Activated naive CD4-positive, alpha-beta T cell treated with anti-CD3 and anti-CD28 coated beads, Interleukin-2, amount 50 U/mL, for 72 hours (primary cell): ENCODE data around the gene CHST12. TPM values are rescaled to one million over a fixed set of nuclear protein-coding genes. Genes with fewer than 3 reads are reported as not detected.
A peak's percentile ranks its signal among the peaks of the same experiment; 100 is the strongest.

Source experiments
- ATAC-seq, 2 donors: fragments of 150-1000 bp; cut with Tn5 transposase; 2 replicates each; pipeline ENCODE4 v1.10.0; 2021; ENCODE audit warnings: mild to moderate bottlenecking in 2 of 2, moderate library complexity in 2 of 2
- DNase-seq, 2 donors: peaks; one replicate each; pipeline ENCODE4 v3.0.0; 2021 to 2022; ENCODE audit warnings: low spot score in 2 of 2
- H3K27ac Mint-ChIP-seq, 2 donors: one replicate each; pipeline ENCODE4 v1.8.0; 2022; ENCODE audit warnings: mild to moderate bottlenecking in 2 of 2, mixed read lengths in 2 of 2
- H3K36me3 Mint-ChIP-seq, 2 donors: one replicate each; pipeline ENCODE4 v1.8.0; 2022; ENCODE audit warnings: mixed read lengths in 2 of 2
- H3K9me3 Mint-ChIP-seq, 2 donors: one replicate each; pipeline ENCODE4 v1.8.0; 2022; ENCODE audit warnings: mixed read lengths in 2 of 2
- total RNA-seq, 2 donors: library from RNA; stranded (reverse); gene quantifications; one replicate each; pipeline ENCODE4 v1.2.3, GENCODE V29; 2022

The CHST12 gene
- total RNA-seq, 2 donors from 2014 or later = 1.3 to 2.6 TPM

- DNase-seq (no peak), ATAC-seq (no peak)
- Mint-ChIP-seq H3K27ac (no peak overlapping the region), H3K36me3 (no peaks in the 10 kb centered on the region), H3K9me3 (no peaks in the 10 kb centered on the region)
Observed at GRCh38 chr7:2475678-2476015, 72.2 kb downstream of the CHST12 start.

GRCh38 chr7:2476298-2476697 is 72.9 kb downstream of the CHST12 start, which contains the start of gene GRIFIN:
Gene GRIFIN (minus strand): TSS chr7:2476398. CDS start chr7:2476383, 15 bp downstream.
- ATAC-seq (no peak), DNase-seq (no peak)
- H3K9me3 Mint-ChIP-seq = no peaks in the 10 kb centered on the region
- no peak within 1 kb of the TSS for H3K27ac Mint-ChIP-seq
- H3K36me3 Mint-ChIP-seq = no peaks in the 10 kb centered on the region

DNA sequence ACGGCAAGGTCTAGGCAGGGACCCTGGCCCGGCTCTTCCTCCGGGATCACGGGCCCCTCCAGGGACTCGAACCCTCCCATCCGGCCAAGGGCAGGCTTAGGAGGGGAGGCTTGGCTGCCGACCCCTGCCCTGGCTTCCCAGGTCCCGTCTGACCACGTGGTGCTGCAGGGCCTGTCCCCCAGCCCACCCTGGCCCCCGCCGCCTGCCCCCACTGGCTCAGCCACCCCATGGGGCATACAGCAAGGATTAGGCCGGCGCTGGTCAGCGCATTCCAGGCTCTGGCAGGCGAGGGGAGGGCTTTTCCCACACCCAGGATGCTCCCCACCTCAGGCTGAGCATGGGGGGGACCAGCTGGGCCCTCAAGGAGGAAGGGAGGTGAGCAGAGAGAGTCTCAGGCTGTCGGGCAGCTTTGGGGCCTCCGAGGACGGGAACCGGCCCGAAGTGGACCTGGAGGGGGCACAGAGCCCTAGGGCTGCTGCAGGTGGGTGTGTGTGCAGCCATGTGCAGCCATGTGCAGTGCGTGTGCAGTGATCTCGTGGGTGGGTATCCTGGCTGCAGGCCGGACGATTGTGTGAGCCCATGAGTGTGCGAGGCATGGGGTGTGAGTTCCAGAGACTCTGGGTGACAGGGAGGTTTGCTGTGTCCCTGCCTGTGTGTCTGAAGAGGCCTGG is 73.5 kb downstream of the CHST12 start:
- ATAC-seq (peak in 1 of 2 donors; percentile 3), DNase-seq (no peak)
- no peaks in the 10 kb centered on the region for H3K36me3 Mint-ChIP-seq
- H3K9me3 Mint-ChIP-seq = no peaks in the 10 kb centered on the region
- no peak overlapping the region for H3K27ac Mint-ChIP-seq

DNA sequence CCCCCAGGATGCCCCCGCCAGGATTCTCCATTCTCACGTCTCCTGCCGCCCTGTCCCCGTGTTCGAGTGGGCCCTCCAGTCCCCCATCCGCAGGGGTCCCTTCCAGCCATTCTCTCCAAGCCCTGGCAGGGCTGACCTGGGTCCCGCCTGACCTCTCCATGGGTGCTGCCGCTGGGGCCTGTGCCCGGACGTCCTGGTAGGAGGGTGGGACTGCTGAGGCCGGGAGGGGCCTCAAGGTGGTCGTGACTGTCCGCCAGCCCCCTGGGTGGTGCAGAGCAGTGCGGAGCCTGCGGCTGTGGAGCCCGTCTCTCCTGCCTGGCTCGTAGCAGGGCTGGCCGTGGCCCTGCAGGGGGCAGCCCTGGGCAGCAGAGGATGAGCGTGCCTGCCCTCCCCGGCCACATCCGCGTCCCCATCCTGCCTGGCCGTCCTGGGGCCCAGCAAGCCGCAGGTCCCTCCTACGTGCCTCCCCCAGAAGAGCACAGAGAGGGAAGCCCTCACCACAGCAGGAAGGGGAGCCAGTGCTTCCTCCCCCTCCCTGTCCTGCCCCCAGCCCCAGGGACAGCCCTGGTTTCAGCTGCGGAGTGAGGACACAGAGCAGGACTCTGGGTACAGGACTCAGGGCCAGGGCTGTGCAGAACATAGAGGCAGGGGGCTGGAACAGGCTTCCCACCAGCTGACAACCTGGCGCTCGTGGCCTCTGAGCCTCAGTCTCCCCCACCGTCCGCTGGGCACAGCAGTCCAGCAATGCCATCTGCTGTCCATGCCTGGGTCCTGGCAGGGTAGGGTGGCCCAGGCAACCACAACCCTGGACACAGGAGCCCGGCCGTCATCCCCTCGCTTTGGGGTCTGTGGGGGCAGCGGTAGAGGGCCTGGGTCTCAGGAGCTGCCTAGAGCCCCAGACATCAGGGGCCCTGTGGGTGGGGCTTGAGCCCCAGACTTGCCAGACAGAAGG is 74.3 kb downstream of the CHST12 start:
- Mint-ChIP-seq H3K36me3 (peaks cover 0 to 1% of the 10 kb centered on the region in 2 donors), H3K27ac (no peak overlapping the region), H3K9me3 (no peaks in the 10 kb centered on the region)
- ATAC-seq (peak; percentile 97 to 98), DNase-seq (peak; percentile 66 to 78)

- ATAC-seq = no peak
- H3K9me3 Mint-ChIP-seq = no peaks in the 10 kb centered on the region
- DNase-seq = no peak
- H3K36me3 Mint-ChIP-seq = peaks cover 0 to 6% of the 10 kb centered on the region in 2 donors
- no peak overlapping the region for H3K27ac Mint-ChIP-seq
Observed at GRCh38 chr7:2478399-2478785, 75.0 kb downstream of the CHST12 start.

DNA sequence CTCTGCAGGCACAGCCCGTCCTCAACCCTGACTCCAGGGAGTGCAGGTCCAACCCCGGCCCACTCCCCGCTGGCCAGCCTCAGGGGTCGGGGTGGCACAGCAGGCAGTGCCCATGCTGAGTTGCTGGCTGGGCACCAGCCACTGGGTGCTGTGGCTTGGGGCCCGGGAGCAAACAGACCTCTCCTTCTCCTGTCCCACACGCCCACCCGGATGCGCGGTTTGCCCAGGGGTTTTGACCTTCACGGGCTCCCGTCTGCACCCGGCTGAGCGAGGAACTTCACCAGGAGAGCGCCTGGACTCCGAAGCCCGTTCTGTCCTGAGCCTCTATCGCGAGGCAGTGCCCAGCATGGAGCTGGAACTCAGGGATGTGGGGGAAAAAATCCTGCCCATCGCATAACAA is 75.4 kb downstream of the CHST12 start:
- Mint-ChIP-seq H3K9me3 (no peaks in the 10 kb centered on the region), H3K27ac (no peak overlapping the region), H3K36me3 (peaks cover 0 to 6% of the 10 kb centered on the region in 2 donors)
- DNase-seq = no peak
- ATAC-seq = no peak

- H3K36me3 Mint-ChIP-seq = peaks cover 0 to 6% of the 10 kb centered on the region in 2 donors
- ATAC-seq (no peak), DNase-seq (no peak)
- no peak overlapping the region for H3K27ac Mint-ChIP-seq
- no peaks in the 10 kb centered on the region for H3K9me3 Mint-ChIP-seq
Observed at GRCh38 chr7:2479276-2480069, 76.1 kb downstream of the CHST12 start.

GRCh38 chr7:2480070-2480408 is 76.6 kb downstream of the CHST12 start:
- Mint-ChIP-seq H3K9me3 (no peaks in the 10 kb centered on the region), H3K27ac (no peak overlapping the region), H3K36me3 (peaks cover 0 to 6% of the 10 kb centered on the region in 2 donors)
- ATAC-seq (no peak), DNase-seq (no peak)

DNA sequence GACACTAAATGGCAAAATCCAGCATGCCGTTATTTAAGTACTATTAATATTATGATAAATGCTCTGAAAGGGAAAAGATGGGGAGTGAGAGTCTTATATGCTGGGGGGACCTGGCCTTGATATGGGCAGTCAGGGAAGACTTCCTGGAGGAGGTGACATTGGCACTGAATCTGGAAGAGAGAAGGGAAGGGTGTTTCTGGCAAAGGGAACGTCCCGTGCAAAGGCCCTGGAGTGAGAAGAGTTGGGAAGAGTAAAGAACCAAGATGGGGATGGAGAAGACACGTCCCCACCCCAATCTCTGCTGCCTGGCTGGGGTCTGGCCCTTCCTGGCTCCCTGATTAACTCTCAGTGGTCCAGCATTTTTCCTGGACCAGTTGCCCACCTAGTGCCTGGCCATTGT is 77.8 kb downstream of the CHST12 start:
- no peaks in the 10 kb centered on the region for H3K9me3 Mint-ChIP-seq
- H3K27ac Mint-ChIP-seq = no peak overlapping the region
- ATAC-seq (no peak), DNase-seq (no peak)
- H3K36me3 Mint-ChIP-seq = peaks cover 0 to 6% of the 10 kb centered on the region in 2 donors

DNA sequence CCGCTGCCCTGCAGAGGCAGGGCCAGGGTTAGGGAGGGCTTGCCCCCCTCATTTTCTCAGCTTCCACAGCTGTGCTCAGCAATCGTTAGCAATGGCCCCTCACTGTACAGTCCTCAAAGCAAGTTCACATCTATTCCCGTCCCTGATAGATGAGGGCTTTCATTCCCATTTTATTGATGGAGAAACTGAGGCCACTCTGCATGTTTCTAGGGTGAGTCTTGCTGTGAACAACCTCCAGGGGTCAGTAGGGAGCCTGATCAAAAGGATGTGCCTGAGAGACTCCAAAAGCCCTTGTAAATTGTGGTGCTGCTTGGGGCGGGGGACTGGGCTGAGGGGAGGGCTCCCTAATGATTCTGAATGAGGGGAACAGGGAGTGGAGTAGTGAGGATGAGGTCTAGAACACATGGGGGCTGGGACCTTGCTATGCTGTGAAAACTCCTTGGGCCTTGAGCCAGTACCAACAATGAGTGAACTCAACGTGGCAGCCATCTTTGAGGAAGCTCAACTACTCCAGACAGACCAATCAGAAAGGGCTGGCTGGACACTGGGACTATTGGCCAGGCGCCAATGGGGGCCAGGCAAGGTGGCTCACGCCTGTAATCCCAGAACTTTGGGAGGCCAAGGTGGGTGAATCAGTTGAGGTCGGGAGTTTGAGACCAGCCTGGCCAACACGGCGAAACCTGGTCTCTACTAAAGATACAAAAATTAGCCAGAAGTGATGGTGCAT is 79.5 kb downstream of the CHST12 start:
- no peak for DNase-seq

GRCh38 chr7:2483494-2483893 is 80.1 kb downstream of the CHST12 start:
- no peak for DNase-seq
- H3K27ac Mint-ChIP-seq = no peak overlapping the region
- ATAC-seq = no peak
- H3K36me3 Mint-ChIP-seq = peaks cover 0 to 6% of the 10 kb centered on the region in 2 donors
- no peaks in the 10 kb centered on the region for H3K9me3 Mint-ChIP-seq

More for the DNA sequence above, 79.5 kb downstream of the CHST12 start:
- Mint-ChIP-seq H3K9me3 (no peaks in the 10 kb centered on the region), H3K36me3 (peaks cover 0 to 6% of the 10 kb centered on the region in 2 donors), H3K27ac (no peak overlapping the region)
- ATAC-seq = no peak

DNA sequence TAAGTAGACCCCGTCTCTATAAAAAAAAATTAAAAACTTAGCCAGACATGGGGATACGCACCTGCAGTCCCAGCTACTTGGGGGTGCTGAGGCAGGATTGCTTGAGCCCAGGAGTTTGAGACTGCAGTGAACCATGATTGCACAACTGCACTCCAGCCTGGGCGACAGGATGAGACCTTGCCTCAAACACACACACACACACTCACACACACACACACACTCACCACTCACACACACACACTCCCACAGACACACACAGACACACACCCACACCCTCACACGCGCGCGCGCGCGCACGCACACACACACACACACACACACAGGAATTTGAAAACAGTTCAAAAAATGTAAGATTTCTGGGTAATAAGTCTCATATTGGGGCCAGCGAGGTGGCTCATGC is 81.5 kb downstream of the CHST12 start:
- DNase-seq (no peak), ATAC-seq (no peak)
- Mint-ChIP-seq H3K9me3 (no peaks in the 10 kb centered on the region), H3K36me3 (peaks cover 0 to 6% of the 10 kb centered on the region in 2 donors), H3K27ac (no peak overlapping the region)

GRCh38 chr7:2487586-2488271 is 84.3 kb downstream of the CHST12 start:
- DNase-seq = no peak
- Mint-ChIP-seq H3K9me3 (peaks cover 5 to 10% of the 10 kb centered on the region in 2 donors), H3K27ac (peak overlapping the region in 1 of 2 donors; percentile 33), H3K36me3 (peaks cover 0 to 5% of the 10 kb centered on the region in 2 donors)
- ATAC-seq = no peak

GRCh38 chr7:2488272-2488645 is 84.8 kb downstream of the CHST12 start:
- no peak overlapping the region for H3K27ac Mint-ChIP-seq
- H3K9me3 Mint-ChIP-seq = peaks cover 5 to 10% of the 10 kb centered on the region in 2 donors
- no peak for DNase-seq
- no peaks in the 10 kb centered on the region for H3K36me3 Mint-ChIP-seq
- no peak for ATAC-seq

DNA sequence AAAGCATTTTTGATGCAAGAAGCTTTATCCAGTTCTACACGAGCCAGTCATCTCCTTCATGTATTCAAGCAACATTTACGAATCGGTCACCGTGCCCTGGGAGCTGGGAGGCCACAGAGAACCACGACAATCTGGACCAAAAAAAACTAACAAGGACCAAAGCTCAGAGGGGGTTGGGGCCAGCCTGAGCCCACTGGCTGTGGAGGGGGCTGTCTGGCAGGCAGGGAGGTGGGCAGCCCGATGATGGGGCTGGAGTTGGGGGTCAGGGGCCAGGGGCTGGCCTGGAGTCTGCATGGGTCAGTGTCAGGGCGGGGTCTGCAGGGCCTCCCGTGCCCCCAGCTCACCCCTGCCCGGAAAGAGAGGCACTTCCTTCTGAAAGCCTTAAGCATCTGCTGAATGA is 85.3 kb downstream of the CHST12 start:
- no peaks in the 10 kb centered on the region for H3K36me3 Mint-ChIP-seq
- no peak for ATAC-seq
- H3K27ac Mint-ChIP-seq = no peak overlapping the region
- DNase-seq = no peak
- peaks cover 5 to 10% of the 10 kb centered on the region in 2 donors for H3K9me3 Mint-ChIP-seq

DNA sequence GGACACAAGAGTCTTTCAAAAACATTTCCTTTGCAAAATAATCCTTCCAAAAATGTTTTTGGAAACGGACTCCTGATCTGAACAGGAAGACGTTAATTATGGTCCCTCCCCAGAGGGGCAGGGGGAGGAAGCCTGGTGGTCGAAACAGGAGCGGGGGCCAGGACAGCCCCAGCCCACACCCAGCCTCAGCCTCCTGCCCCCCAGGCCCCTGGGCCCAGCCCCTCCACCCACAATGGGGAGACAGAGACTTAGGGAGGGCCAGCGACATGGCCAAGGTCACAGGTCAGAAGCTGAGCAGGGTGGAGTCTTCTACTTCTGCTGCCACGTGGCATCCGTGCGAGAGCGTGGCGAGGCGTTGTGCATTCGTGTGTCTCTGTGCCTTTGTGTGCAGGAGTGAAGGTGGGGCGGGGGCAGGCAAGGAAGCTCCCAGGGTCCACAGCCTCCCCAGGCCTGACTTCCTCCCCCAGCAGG is 86.8 kb downstream of the CHST12 start:
- ATAC-seq = no peak
- peaks cover 5 to 10% of the 10 kb centered on the region in 2 donors for H3K9me3 Mint-ChIP-seq
- no peak for DNase-seq
- H3K27ac Mint-ChIP-seq = no peak overlapping the region
- H3K36me3 Mint-ChIP-seq = no peaks in the 10 kb centered on the region
